A673 (cell line): Measurements from ENCODE around the gene DRD1. TPM values are rescaled to one million over a fixed set of nuclear protein-coding genes. Genes with fewer than 3 reads are reported as not detected.

ENCODE experiments used
- BruUV-seq: library from RNA; stranded (reverse); fragments of 400-500 nt; replicated peaks from 2 replicates; lab custom pipeline; 2021; lab: Mats Ljungman, UMichigan
- CTCF ChIA-PET: fragments of 300-600 bp; sonication (Branson Sonifier 250); formaldehyde crosslinking; loops from one replicate; lab custom pipeline; 2022; ENCODE audit warnings: antibody characterized with exemption; lab: Charles Lee
- POLR2A ChIA-PET: fragments of 300-600 bp; sonication (Branson Sonifier 250); formaldehyde crosslinking; loops from one replicate; lab custom pipeline; 2022; ENCODE audit warnings: antibody characterized with exemption; ENCODE audit not compliant: low non-redundant PET; lab: Charles Lee
- DNase-seq: peaks from one replicate; pipeline ENCODE4 v3.0.0-alpha.2; 2015; ENCODE audit warnings: low spot score
- H3K27ac ChIP-seq: fragments of 200-600 bp; sonication (generic); 2 replicates; pipeline ENCODE4 v1.5.1; 2016; ENCODE audit warnings: mixed run types, low read depth, mild to moderate bottlenecking, mixed read lengths, antibody characterized with exemption, low read length; ENCODE audit not compliant: poor library complexity, severe bottlenecking
- H3K27me3 ChIP-seq: fragments of 200-600 bp; sonication (generic); replicated peaks from 2 replicates; pipeline ENCODE4 v1.6.1; 2017; ENCODE audit warnings: mixed run types, low read depth, mild to moderate bottlenecking, mixed read lengths, antibody characterized with exemption, low read length; ENCODE audit not compliant: insufficient read depth, poor library complexity
- H3K36me3 ChIP-seq: fragments of 200-600 bp; sonication (generic); 2 replicates; pipeline ENCODE4 v1.6.1; 2016; ENCODE audit warnings: mixed run types, mild to moderate bottlenecking, mixed read lengths, antibody characterized with exemption, low read length; ENCODE audit not compliant: insufficient read depth, poor library complexity, severe bottlenecking
- H3K4me1 ChIP-seq: fragments of 200-600 bp; sonication (generic); 2 replicates; pipeline ENCODE4 v1.6.1; 2017; ENCODE audit warnings: mixed run types, mild to moderate bottlenecking, mixed read lengths, antibody characterized with exemption, low read length; ENCODE audit not compliant: insufficient read depth, poor library complexity, severe bottlenecking
- H3K4me3 ChIP-seq: fragments of 200-600 bp; sonication (generic); 2 replicates; pipeline ENCODE4 v1.5.1; 2016; ENCODE audit warnings: low read depth, mixed run types, mild to moderate bottlenecking, mixed read lengths, low read length; ENCODE audit not compliant: poor library complexity, severe bottlenecking
- H3K9me3 ChIP-seq: fragments of 200-600 bp; sonication (generic); 2 replicates; pipeline ENCODE4 v1.6.1; 2016; ENCODE audit warnings: mixed run types, low read depth, mild to moderate bottlenecking, mixed read lengths, antibody characterized with exemption, low read length; ENCODE audit not compliant: poor library complexity, severe bottlenecking
- CTCF ChIP-seq: fragments of 300-800, 200-600 bp; sonication (generic); conservative IDR thresholded peaks from 2 replicates; pipeline ENCODE4 v1.5.1; 2017; ENCODE audit warnings: low read depth, mild to moderate bottlenecking, antibody characterized with exemption, low read length, moderate library complexity, mixed read lengths
- EZH2 ChIP-seq: fragments of 200-600 bp; sonication (generic); IDR thresholded peaks from 2 replicates; pipeline ENCODE4 v1.6.1; 2017; ENCODE audit warnings: borderline replicate concordance, low read depth, mild to moderate bottlenecking, mixed read lengths, antibody characterized with exemption, low read length; ENCODE audit not compliant: poor library complexity, severe bottlenecking
- intact Hi-C: fragments of 100-400 bp; cut with micrococcal nuclease; formaldehyde crosslinking; loops from one replicate; pipeline ENCODE4 v1.10.0; 2022; ENCODE audit not compliant: unreplicated experiment
- total RNA-seq: library from RNA; stranded (reverse); gene quantifications from 2 replicates; pipeline ENCODE4 v1.2.3, GENCODE V29; 2021

The DRD1 gene
- total RNA-seq, 1 experiment from 2014 or later, result 0.77 TPM

- Histone ChIP-seq H3K4me1 (no peaks in the 10 kb centered on the region), H3K27me3 (no peaks in the 10 kb centered on the region), H3K4me3 (no peak overlapping the region), H3K36me3 (no peaks in the 10 kb centered on the region), H3K27ac (no peak overlapping the region), H3K9me3 (no peaks in the 10 kb centered on the region)
- DNase-seq, result no peak
- TF ChIP-seq EZH2, result no peak
- TF ChIP-seq CTCF, result no peak
- BruUV-seq, result no TSS peak
- intact Hi-C loops, result no loop called here
- POLR2A ChIA-PET, result no interaction called here
- CTCF ChIA-PET, result no interaction called here
Observed at GRCh38 chr5:175390352-175391083, 53.5 kb downstream of the DRD1 start.

Other genes with a start within 250 kb of the DRD1 start
- 98.0 and 108 TPM in 2 replicates for gene SFXN1, start 34.4 kb upstream of the DRD1 start, total RNA-seq
- 0.09 TPM in 1 of 2 replicates, not detected in the other for gene HRH2, start 213.9 kb upstream of the DRD1 start, total RNA-seq